Lung (tissue), 12 donors: ENCODE data around the gene CEACAM19. TPM values are rescaled to one million over a fixed set of nuclear protein-coding genes. Genes with fewer than 3 reads are reported as not detected.

Experiments
- ATAC-seq: fragments of 200-7000 bp; cut with Tn5 transposase; one replicate; pipeline ENCODE4 v1.9.1; 2020; ENCODE audit warnings: moderate number of reproducible peaks; ENCODE audit not compliant: insufficient read depth, low FRiP score
- DNase-seq, 3 donors: peaks; one replicate each; pipeline ENCODE4 v3.0.0-alpha.2; 2013 to 2017
- H3K27ac ChIP-seq, 2 donors: one replicate each; pipeline ENCODE4 v1.5.1; 2013; ENCODE audit warnings: mild to moderate bottlenecking in 2 of 2, moderate library complexity in 2 of 2, control low read depth in 1 of 2, inconsistent platforms in 1 of 2, low read depth in 1 of 2, low read length in 1 of 2
- H3K27me3 ChIP-seq, 3 donors: one replicate each; pipeline ENCODE4 v1.5.1; 2013; ENCODE audit warnings: low read length in 2 of 3; ENCODE audit not compliant: control insufficient read depth in 3 of 3, insufficient read depth in 3 of 3
- H3K36me3 ChIP-seq, 4 donors: one replicate each; pipeline ENCODE4 v1.5.1; 2013; ENCODE audit warnings: low read length in 4 of 4, mild to moderate bottlenecking in 1 of 4, moderate library complexity in 1 of 4; ENCODE audit not compliant: control insufficient read depth in 4 of 4, insufficient read depth in 4 of 4
- H3K4me1 ChIP-seq, 5 donors: one replicate each; pipeline ENCODE4 v1.5.1; 2013; ENCODE audit warnings: low read length in 5 of 5, mild to moderate bottlenecking in 2 of 5, moderate library complexity in 1 of 5; ENCODE audit not compliant: control insufficient read depth in 5 of 5, insufficient read depth in 5 of 5
- H3K4me3 ChIP-seq: one replicate; pipeline ENCODE4 v1.5.1; 2013; ENCODE audit warnings: mild to moderate bottlenecking, control low read depth, moderate library complexity
- H3K9ac ChIP-seq, 2 donors: one replicate each; pipeline ENCODE4 v1.5.1; 2013; ENCODE audit warnings: low read length in 2 of 2, control low read depth in 1 of 2; ENCODE audit not compliant: insufficient read depth in 1 of 2
- H3K9me3 ChIP-seq, 4 donors: one replicate each; pipeline ENCODE4 v1.5.1; 2013; ENCODE audit warnings: low read length in 3 of 4, mild to moderate bottlenecking in 1 of 4, moderate library complexity in 1 of 4; ENCODE audit not compliant: control insufficient read depth in 4 of 4, insufficient read depth in 3 of 4
- WGBS, 2 donors: extraction: QIAGEN DNeasy Blood & Tissue Kit; methylation state at CpG; one replicate each; pipeline ENCODE4 v1.1.7; 2013; 5-methylcytosine and 5-hydroxymethylcytosine counted together
- polyA plus RNA-seq, 2 donors: library from polyadenylated mRNA; stranded (reverse); fragments of 200-250 nt; gene quantifications; one replicate each; pipeline ENCODE4 v1.2.1, GENCODE V29; 2013
- total RNA-seq, 2 donors: library from RNA; depleted of rRNA in 1 of 2; stranded (reverse); fragments of >200 nt in 1 of 2; gene quantifications; one replicate each; pipeline ENCODE4 v1.2.1, GENCODE V29; 2014 to 2021
- TF ChIP-seq, protein P1 (sequence below): IDR thresholded peaks from 2 replicates; pipeline ENCODE4 v1.5.1; 2012; ENCODE audit warnings: mild to moderate bottlenecking; ENCODE audit errors: control extremely low read depth, extremely low read depth
- donor health status: control.
- donor health status: control.
- donor health status: Bipolar disorder and iron deficiency.
- donor health status: healthy.
- donor health status: DM: yes; HTN: yes; CAD: no.

The CEACAM19 gene
- total and polyA plus RNA-seq, 4 donors: 2.3 to 8.3 (median 4.4) TPM

DNA sequence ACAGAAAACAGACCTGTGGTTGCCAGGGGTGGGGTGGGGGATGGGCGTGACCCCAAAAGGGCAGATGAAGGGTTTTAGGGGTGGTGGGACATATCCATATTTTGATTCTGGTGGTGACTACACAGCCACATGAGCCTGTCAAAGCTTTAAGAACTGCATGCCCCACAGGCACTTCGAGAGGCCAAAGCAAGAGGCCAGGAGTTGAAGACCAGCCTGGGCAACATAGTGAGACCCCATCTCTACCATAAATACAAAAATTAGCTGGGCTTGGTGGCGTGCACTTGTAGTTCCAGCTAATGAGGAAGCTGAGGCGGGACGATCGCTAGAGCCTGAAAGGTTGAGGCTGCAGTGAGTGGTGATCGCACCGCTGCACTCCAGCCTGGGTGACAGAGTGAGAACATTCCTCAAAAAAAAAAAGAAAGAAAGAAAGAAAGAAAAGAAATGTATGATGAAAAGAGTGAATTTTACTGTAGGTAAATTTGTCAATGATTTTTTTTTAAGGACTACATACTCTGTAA, 58.3 kb downstream of the CEACAM19 start:
- Histone ChIP-seq H3K27ac (no peak overlapping the region), H3K4me1 (peaks cover 0 to 3% (median 0%) of the 10 kb centered on the region in 5 donors), H3K27me3 (no peaks in the 10 kb centered on the region), H3K36me3 (no peaks in the 10 kb centered on the region), H3K9ac (no peak overlapping the region), H3K4me3 (no peak overlapping the region), H3K9me3 (no peaks in the 10 kb centered on the region)
- ATAC-seq: no peak
- 83 to 87% methylated on average over 8 of the region's 8 CpGs for WGBS, 2 donors
- DNase-seq: no peak
- TF ChIP-seq, protein P1, sequence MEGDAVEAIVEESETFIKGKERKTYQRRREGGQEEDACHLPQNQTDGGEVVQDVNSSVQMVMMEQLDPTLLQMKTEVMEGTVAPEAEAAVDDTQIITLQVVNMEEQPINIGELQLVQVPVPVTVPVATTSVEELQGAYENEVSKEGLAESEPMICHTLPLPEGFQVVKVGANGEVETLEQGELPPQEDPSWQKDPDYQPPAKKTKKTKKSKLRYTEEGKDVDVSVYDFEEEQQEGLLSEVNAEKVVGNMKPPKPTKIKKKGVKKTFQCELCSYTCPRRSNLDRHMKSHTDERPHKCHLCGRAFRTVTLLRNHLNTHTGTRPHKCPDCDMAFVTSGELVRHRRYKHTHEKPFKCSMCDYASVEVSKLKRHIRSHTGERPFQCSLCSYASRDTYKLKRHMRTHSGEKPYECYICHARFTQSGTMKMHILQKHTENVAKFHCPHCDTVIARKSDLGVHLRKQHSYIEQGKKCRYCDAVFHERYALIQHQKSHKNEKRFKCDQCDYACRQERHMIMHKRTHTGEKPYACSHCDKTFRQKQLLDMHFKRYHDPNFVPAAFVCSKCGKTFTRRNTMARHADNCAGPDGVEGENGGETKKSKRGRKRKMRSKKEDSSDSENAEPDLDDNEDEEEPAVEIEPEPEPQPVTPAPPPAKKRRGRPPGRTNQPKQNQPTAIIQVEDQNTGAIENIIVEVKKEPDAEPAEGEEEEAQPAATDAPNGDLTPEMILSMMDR: no peak

DNA sequence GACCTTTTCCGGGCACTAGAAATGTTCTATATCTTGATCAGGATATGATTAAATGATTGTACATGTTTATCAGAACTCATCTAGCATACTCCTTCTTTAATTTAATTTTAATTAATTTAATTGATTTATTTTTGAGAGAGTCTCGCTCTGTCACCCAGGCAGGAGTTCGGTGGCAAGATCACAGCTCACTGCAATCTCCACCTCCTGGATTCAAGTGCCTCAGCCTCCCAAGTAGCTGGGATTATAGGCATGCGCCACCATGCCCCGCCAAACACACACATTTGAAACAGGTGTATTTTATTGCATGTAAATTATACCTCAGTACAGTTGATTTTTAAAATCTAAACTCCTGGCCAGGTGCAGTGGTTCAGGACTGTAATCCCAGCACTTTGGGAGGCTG, 59.8 kb downstream of the CEACAM19 start:
- no peaks in the 10 kb centered on the region for H3K27me3 ChIP-seq
- TF ChIP-seq, protein P1: no peak
- H3K9ac ChIP-seq: no peak overlapping the region
- 95 to 97% methylated on average over 5 of the region's 5 CpGs for WGBS, 2 donors
- no peaks in the 10 kb centered on the region for H3K9me3 ChIP-seq
- no peak overlapping the region for H3K4me3 ChIP-seq
- H3K27ac ChIP-seq: no peak overlapping the region
- H3K36me3 ChIP-seq: no peaks in the 10 kb centered on the region
- peaks cover 0 to 3% (median 0%) of the 10 kb centered on the region in 5 donors for H3K4me1 ChIP-seq
- no peak for ATAC-seq
- DNase-seq: no peak

DNA sequence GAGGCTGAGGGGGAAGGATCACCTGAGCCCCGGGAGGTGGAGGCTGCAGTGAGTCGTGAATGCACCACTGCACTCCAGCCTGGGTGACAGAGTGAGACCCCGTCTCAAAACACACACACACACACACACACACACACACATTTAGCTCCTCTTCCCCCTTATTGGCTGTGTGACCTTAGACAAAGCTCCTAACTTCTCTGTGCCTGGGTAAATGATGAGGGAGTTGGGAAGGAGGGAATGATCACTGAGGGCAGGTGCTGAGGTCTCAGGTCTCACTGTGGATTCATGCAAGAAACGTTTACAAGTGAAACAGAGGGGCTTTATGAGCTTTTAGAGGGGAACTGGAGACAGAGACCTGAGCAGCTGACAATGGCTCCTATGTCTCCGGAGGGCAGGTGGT, 60.3 kb downstream of the CEACAM19 start:
- ATAC-seq (no peak), DNase-seq (no peak)
- Histone ChIP-seq H3K9me3 (no peaks in the 10 kb centered on the region), H3K9ac (no peak overlapping the region), H3K4me1 (peaks cover 0 to 3% (median 0%) of the 10 kb centered on the region in 5 donors), H3K27ac (no peak overlapping the region), H3K4me3 (no peak overlapping the region), H3K36me3 (no peaks in the 10 kb centered on the region), H3K27me3 (no peaks in the 10 kb centered on the region)
- WGBS, 2 donors: 83 to 86% methylated on average over 5 of the region's 5 CpGs
- TF ChIP-seq, protein P1: no peak
